BLaER1 treated with 17β-estradiol and CSF1 and Interleukin-3, amounts not matched to agents 10 nM and 100 nM (cell line): ENCODE measurements around the gene INSR.

ENCODE experiments used
- H3K27ac ChIP-seq, 11 experiments: shearing (Covaris generic); formaldehyde crosslinking; 2 replicates each; pipeline ENCODE4 v1.8.1; 2022
- H3K27me3 ChIP-seq, 11 experiments: shearing (Covaris generic); formaldehyde crosslinking; 2 replicates each; pipeline ENCODE4 v1.8.1; 2022
- H3K36me3 ChIP-seq, 11 experiments: shearing (Covaris generic); formaldehyde crosslinking; 2 replicates each; pipeline ENCODE4 v1.8.1; 2022
- H3K4me1 ChIP-seq, 10 experiments: shearing (Covaris generic); formaldehyde crosslinking; 2 replicates each; pipeline ENCODE4 v1.8.1; 2022
- H3K4me2 ChIP-seq, 11 experiments: shearing (Covaris generic); formaldehyde crosslinking; 2 replicates each; pipeline ENCODE4 v1.8.1; 2022
- H3K4me3 ChIP-seq, 10 experiments: shearing (Covaris generic); formaldehyde crosslinking; 2 replicates each; pipeline ENCODE4 v1.8.1; 2022
- H3K9ac ChIP-seq, 11 experiments: shearing (Covaris generic); formaldehyde crosslinking; 2 replicates each; pipeline ENCODE4 v1.8.1; 2022
- H3K9me3 ChIP-seq, 11 experiments: shearing (Covaris generic); formaldehyde crosslinking; replicated peaks in 1 of 11; 2 replicates each; pipeline ENCODE4 v1.8.1; 2022
- H4K20me1 ChIP-seq, 11 experiments: shearing (Covaris generic); formaldehyde crosslinking; 2 replicates each; pipeline ENCODE4 v1.8.1; 2022
- Cebpa-rat ChIP-seq, 11 experiments: shearing (Covaris generic); IDR thresholded peaks; 2 replicates each; pipeline ENCODE4 v1.8.1; 2022

Gene INSR

GRCh38 chr19:7223429-7223828 is 70.8 kb downstream of the INSR start:
- Histone ChIP-seq H4K20me1 (peaks cover 29 to 97% (median 65%) of the 10 kb centered on the region in 11 experiments; a peak in 19 of 22 replicates), H3K4me3 (no peak overlapping the region), H3K36me3 (peaks cover 0 to 60% (median 42%) of the 10 kb centered on the region in 11 experiments; a peak in 16 of 22 replicates), H3K4me2 (peak overlapping the region; percentile 85 to 96 (median 93); a peak in 17 of 22 replicates), H3K27ac (peak overlapping the region; percentile 9 to 92 (median 85); a peak in 21 of 22 replicates), H3K9me3 (no peaks in the 10 kb centered on the region; a peak in 2 of 22 replicates), H3K27me3 (no peaks in the 10 kb centered on the region), H3K4me1 (peaks cover 50 to 84% (median 74%) of the 10 kb centered on the region in 10 experiments), H3K9ac (peak overlapping the region; percentile 61 to 82 (median 74); a peak in 11 of 22 replicates)
- TF ChIP-seq Cebpa-rat (IDR thresholded peaks at IDR 0.05), result no peak

- no peaks in the 10 kb centered on the region for H3K27me3 ChIP-seq
- H3K4me3 ChIP-seq, result no peak overlapping the region
- peaks cover 33 to 75% (median 54%) of the 10 kb centered on the region in 10 experiments for H3K4me1 ChIP-seq
- no peak overlapping the region for H3K9ac ChIP-seq
- H4K20me1 ChIP-seq, result peaks cover 18 to 96% (median 71%) of the 10 kb centered on the region in 11 experiments; a peak in 20 of 22 replicates
- H3K36me3 ChIP-seq, result peaks cover 0 to 83% (median 65%) of the 10 kb centered on the region in 11 experiments; a peak in 17 of 22 replicates
- H3K4me2 ChIP-seq, result no peak overlapping the region; a peak in 1 of 22 replicates
- no peak for TF ChIP-seq Cebpa-rat (IDR thresholded peaks at IDR 0.05)
- peak overlapping the region in 2 of 11 experiments; percentile 7 to 32; a peak in 1 of 22 replicates for H3K27ac ChIP-seq
- H3K9me3 ChIP-seq, result no peaks in the 10 kb centered on the region; a peak in 2 of 22 replicates
Observed at GRCh38 chr19:7219056-7219455, 75.2 kb downstream of the INSR start.

GRCh38 chr19:7217861-7218260 is 76.4 kb downstream of the INSR start:
- Histone ChIP-seq H3K4me2 (no peak overlapping the region), H3K36me3 (peaks cover 0 to 81% (median 60%) of the 10 kb centered on the region in 11 experiments; a peak in 17 of 22 replicates), H3K27me3 (no peaks in the 10 kb centered on the region), H3K27ac (peak overlapping the region in 6 of 11 experiments; percentile 8 to 52 (median 29); a peak in 5 of 22 replicates), H3K9ac (peak overlapping the region in 1 of 11 experiments; percentile 44; a peak in 2 of 22 replicates), H4K20me1 (peaks cover 27 to 96% (median 76%) of the 10 kb centered on the region in 11 experiments; a peak in 20 of 22 replicates), H3K9me3 (no peaks in the 10 kb centered on the region; a peak in 2 of 22 replicates), H3K4me3 (no peak overlapping the region), H3K4me1 (peaks cover 29 to 75% (median 55%) of the 10 kb centered on the region in 10 experiments)
- no peak for TF ChIP-seq Cebpa-rat (IDR thresholded peaks at IDR 0.05)

- Histone ChIP-seq H3K9ac (no peak overlapping the region), H3K9me3 (peaks cover 0 to 10% (median 0%) of the 10 kb centered on the region in 11 experiments; a peak in 6 of 22 replicates), H3K4me3 (no peak overlapping the region), H4K20me1 (peaks cover 27 to 96% (median 76%) of the 10 kb centered on the region in 11 experiments; a peak in 20 of 22 replicates), H3K4me1 (peaks cover 26 to 76% (median 54%) of the 10 kb centered on the region in 10 experiments), H3K27ac (no peak overlapping the region; a peak in 1 of 22 replicates), H3K36me3 (peaks cover 0 to 82% (median 59%) of the 10 kb centered on the region in 11 experiments; a peak in 17 of 22 replicates), H3K4me2 (peak overlapping the region in 3 of 11 experiments; percentile 5 to 9 (median 8); a peak in 1 of 22 replicates), H3K27me3 (no peaks in the 10 kb centered on the region)
- TF ChIP-seq Cebpa-rat (IDR thresholded peaks at IDR 0.05), result no peak
Observed at GRCh38 chr19:7216373-7216902, 77.8 kb downstream of the INSR start.

- Histone ChIP-seq H3K4me2 (peak overlapping the region; percentile 14 to 52 (median 31); a peak in 12 of 22 replicates), H3K9ac (0 out of 22 replicates have a peak overlapping the region, but pooled peaks of 1 of the 11 experiments have one; percentile 40), H3K9me3 (peaks cover 0 to 17% (median 0%) of the 10 kb centered on the region in 11 experiments; a peak in 5 of 22 replicates), H3K36me3 (peaks cover 0 to 82% (median 59%) of the 10 kb centered on the region in 11 experiments; a peak in 17 of 22 replicates), H3K27ac (peak overlapping the region in 6 of 11 experiments; percentile 5 to 54 (median 38); a peak in 10 of 22 replicates), H3K4me1 (peaks cover 34 to 89% (median 65%) of the 10 kb centered on the region in 10 experiments), H3K4me3 (no peak overlapping the region), H3K27me3 (no peaks in the 10 kb centered on the region), H4K20me1 (peaks cover 35 to 97% (median 84%) of the 10 kb centered on the region in 11 experiments; a peak in 20 of 22 replicates)
- no peak for TF ChIP-seq Cebpa-rat (IDR thresholded peaks at IDR 0.05)
Observed at GRCh38 chr19:7215176-7215575, 79.0 kb downstream of the INSR start.

GRCh38 chr19:7214324-7215089 is 79.7 kb downstream of the INSR start:
- Histone ChIP-seq H3K27ac (peak overlapping the region in 9 of 11 experiments; percentile 2 to 54 (median 35); a peak in 12 of 22 replicates), H3K4me2 (peak overlapping the region; percentile 14 to 72 (median 40); a peak in 21 of 22 replicates), H3K27me3 (no peaks in the 10 kb centered on the region), H3K9me3 (peaks cover 0 to 17% (median 0%) of the 10 kb centered on the region in 11 experiments; a peak in 4 of 22 replicates), H3K36me3 (peaks cover 0 to 82% (median 61%) of the 10 kb centered on the region in 11 experiments; a peak in 17 of 22 replicates), H3K9ac (peak overlapping the region in 1 of 11 experiments; percentile 4; a peak in 1 of 22 replicates), H3K4me1 (peaks cover 28 to 90% (median 68%) of the 10 kb centered on the region in 10 experiments), H3K4me3 (no peak overlapping the region), H4K20me1 (peaks cover 35 to 97% (median 85%) of the 10 kb centered on the region in 11 experiments; a peak in 20 of 22 replicates)
- no peak for TF ChIP-seq Cebpa-rat (IDR thresholded peaks at IDR 0.05)

- peaks cover 0 to 86% (median 64%) of the 10 kb centered on the region in 11 experiments; a peak in 17 of 22 replicates for H3K36me3 ChIP-seq
- TF ChIP-seq Cebpa-rat (IDR thresholded peaks at IDR 0.05), result no peak
- peak overlapping the region; percentile 1 to 72 (median 40); a peak in 20 of 22 replicates for H3K4me2 ChIP-seq
- peaks cover 0 to 17% (median 0%) of the 10 kb centered on the region in 11 experiments; a peak in 4 of 22 replicates for H3K9me3 ChIP-seq
- peak overlapping the region in 1 of 11 experiments; percentile 4; a peak in 1 of 22 replicates for H3K9ac ChIP-seq
- peaks cover 28 to 96% (median 72%) of the 10 kb centered on the region in 10 experiments for H3K4me1 ChIP-seq
- no peaks in the 10 kb centered on the region for H3K27me3 ChIP-seq
- no peak overlapping the region for H3K4me3 ChIP-seq
- peaks cover 38 to 100% (median 87%) of the 10 kb centered on the region in 11 experiments; a peak in 20 of 22 replicates for H4K20me1 ChIP-seq
- peak overlapping the region in 7 of 11 experiments; percentile 4 to 48 (median 26); a peak in 11 of 22 replicates for H3K27ac ChIP-seq
Observed at GRCh38 chr19:7213628-7214323, 80.4 kb downstream of the INSR start.
